Mucosa of stomach (tissue), 1 donor: ENCODE data around the gene CSHL1.
"Not testable (repeated sequence)": the region's sequence is repeated elsewhere in the genome, so short reads cannot be mapped to it uniquely, and the experiment has no call there.

ENCODE experiments used
- H3K27me3 ChIP-seq: one replicate; pipeline ENCODE4 v1.7.0; 2013; ENCODE audit warnings: mild to moderate bottlenecking, low read length; ENCODE audit not compliant: control insufficient read depth, insufficient read depth
- H3K36me3 ChIP-seq: one replicate; pipeline ENCODE4 v1.7.0; 2013; ENCODE audit warnings: low read length; ENCODE audit not compliant: control insufficient read depth, insufficient read depth
- H3K4me1 ChIP-seq: one replicate; pipeline ENCODE4 v1.7.0; 2013; ENCODE audit warnings: mild to moderate bottlenecking, low read length; ENCODE audit not compliant: control insufficient read depth, insufficient read depth
- H3K4me3 ChIP-seq: one replicate; pipeline ENCODE4 v1.7.0; 2013; ENCODE audit warnings: low read length
- H3K9ac ChIP-seq: one replicate; pipeline ENCODE4 v1.7.0; 2013; ENCODE audit warnings: mild to moderate bottlenecking, low read length, moderate library complexity
- H3K9me3 ChIP-seq: one replicate; pipeline ENCODE4 v1.7.0; 2013; ENCODE audit warnings: mild to moderate bottlenecking, low read length, moderate library complexity; ENCODE audit not compliant: control insufficient read depth
- donor health status: Pancreatic carcinoma.

CSHL1 gene

GRCh38 chr17:63911657-63912100 lies 621 bp upstream of the CSHL1 start:
- Histone ChIP-seq H3K4me1 (no peaks in the 10 kb centered on the region), H3K36me3 (no peaks in the 10 kb centered on the region), H3K9me3 (no peaks in the 10 kb centered on the region), H3K27me3 (peaks cover 7% of the 10 kb centered on the region), H3K4me3 (no peak overlapping the region), H3K9ac (no peak overlapping the region)

GRCh38 chr17:63910096-63910495 lies 962 bp downstream of the CSHL1 start:
- Histone ChIP-seq H3K9me3 (no peaks in the 10 kb centered on the region), H3K4me1 (no peaks in the 10 kb centered on the region), H3K36me3 (no peaks in the 10 kb centered on the region), H3K9ac (no peak overlapping the region), H3K4me3 (no peak overlapping the region), H3K27me3 (peaks cover 7% of the 10 kb centered on the region)

- not testable (repeated sequence) for H3K4me3 ChIP-seq, H3K36me3 ChIP-seq, H3K4me1 ChIP-seq, H3K27me3 ChIP-seq, H3K9ac ChIP-seq, H3K9me3 ChIP-seq
Measured at GRCh38 chr17:63909586-63909985, 1.5 kb downstream of the CSHL1 start.

- not testable (repeated sequence) for H3K4me1 ChIP-seq, H3K9ac ChIP-seq, H3K36me3 ChIP-seq, H3K27me3 ChIP-seq, H3K9me3 ChIP-seq, H3K4me3 ChIP-seq
Measured at GRCh38 chr17:63907161-63907778, 3.8 kb downstream of the CSHL1 start.

- H3K27me3 ChIP-seq, H3K36me3 ChIP-seq, H3K9ac ChIP-seq, H3K4me3 ChIP-seq, H3K4me1 ChIP-seq, H3K9me3 ChIP-seq: not testable (repeated sequence)
Measured at GRCh38 chr17:63904796-63905195, 6.3 kb downstream of the CSHL1 start.

- H3K4me1 ChIP-seq, H3K9me3 ChIP-seq, H3K36me3 ChIP-seq, H3K4me3 ChIP-seq, H3K27me3 ChIP-seq, H3K9ac ChIP-seq: not testable (repeated sequence)
Measured at GRCh38 chr17:63903787-63904201, 7.3 kb downstream of the CSHL1 start.

GRCh38 chr17:63901971-63902370 lies 9.1 kb downstream of the CSHL1 start:
- not testable (repeated sequence) for H3K4me1 ChIP-seq, H3K9me3 ChIP-seq, H3K36me3 ChIP-seq, H3K27me3 ChIP-seq, H3K9ac ChIP-seq, H3K4me3 ChIP-seq

GRCh38 chr17:63898899-63899798 lies 11.9 kb downstream of the CSHL1 start:
- H3K4me1 ChIP-seq = not testable (repeated sequence)

GRCh38 chr17:63896524-63897354 lies 14.3 kb downstream of the CSHL1 start, which contains the start of gene CSH1:
CSH1 (minus strand) TSS chr17:63896574; CDS start chr17:63896511, 63 bp downstream.
- H3K9me3 ChIP-seq, H3K4me1 ChIP-seq, H3K9ac ChIP-seq, H3K4me3 ChIP-seq, H3K36me3 ChIP-seq, H3K27me3 ChIP-seq: not testable (repeated sequence)

More at GRCh38 chr17:63898899-63899798, 11.9 kb downstream of the CSHL1 start:
- H3K9ac ChIP-seq, H3K36me3 ChIP-seq, H3K27me3 ChIP-seq, H3K9me3 ChIP-seq, H3K4me3 ChIP-seq: not testable (repeated sequence)

GRCh38 chr17:63894821-63895220 lies 16.2 kb downstream of the CSHL1 start:
- H3K4me3 ChIP-seq, H3K9ac ChIP-seq, H3K36me3 ChIP-seq, H3K27me3 ChIP-seq, H3K9me3 ChIP-seq, H3K4me1 ChIP-seq: not testable (repeated sequence)

- not testable (repeated sequence) for H3K9ac ChIP-seq, H3K36me3 ChIP-seq, H3K4me3 ChIP-seq, H3K4me1 ChIP-seq, H3K27me3 ChIP-seq, H3K9me3 ChIP-seq
Measured at GRCh38 chr17:63894021-63894420, 17.0 kb downstream of the CSHL1 start.
